A673 (cell line): Measurements from ENCODE around the gene GOLGA7B. TPM values are rescaled to one million over a fixed set of nuclear protein-coding genes. Genes with fewer than 3 reads are reported as not detected.

Experiments used
- BruUV-seq: library from RNA; stranded (reverse); fragments of 400-500 nt; replicated peaks from 2 replicates; lab custom pipeline; 2021; lab: Mats Ljungman, UMichigan
- CTCF ChIA-PET: fragments of 300-600 bp; sonication (Branson Sonifier 250); formaldehyde crosslinking; loops from one replicate; lab custom pipeline; 2022; ENCODE audit warnings: antibody characterized with exemption; lab: Charles Lee
- POLR2A ChIA-PET: fragments of 300-600 bp; sonication (Branson Sonifier 250); formaldehyde crosslinking; loops from one replicate; lab custom pipeline; 2022; ENCODE audit warnings: antibody characterized with exemption; ENCODE audit not compliant: low non-redundant PET; lab: Charles Lee
- DNase-seq: peaks from one replicate; pipeline ENCODE4 v3.0.0-alpha.2; 2015; ENCODE audit warnings: low spot score
- H3K27ac ChIP-seq: fragments of 200-600 bp; sonication (generic); 2 replicates; pipeline ENCODE4 v1.5.1; 2016; ENCODE audit warnings: mixed run types, low read depth, mild to moderate bottlenecking, mixed read lengths, antibody characterized with exemption, low read length; ENCODE audit not compliant: poor library complexity, severe bottlenecking
- H3K27me3 ChIP-seq: fragments of 200-600 bp; sonication (generic); replicated peaks from 2 replicates; pipeline ENCODE4 v1.6.1; 2017; ENCODE audit warnings: mixed run types, low read depth, mild to moderate bottlenecking, mixed read lengths, antibody characterized with exemption, low read length; ENCODE audit not compliant: insufficient read depth, poor library complexity
- H3K36me3 ChIP-seq: fragments of 200-600 bp; sonication (generic); 2 replicates; pipeline ENCODE4 v1.6.1; 2016; ENCODE audit warnings: mixed run types, mild to moderate bottlenecking, mixed read lengths, antibody characterized with exemption, low read length; ENCODE audit not compliant: insufficient read depth, poor library complexity, severe bottlenecking
- H3K4me1 ChIP-seq: fragments of 200-600 bp; sonication (generic); 2 replicates; pipeline ENCODE4 v1.6.1; 2017; ENCODE audit warnings: mixed run types, mild to moderate bottlenecking, mixed read lengths, antibody characterized with exemption, low read length; ENCODE audit not compliant: insufficient read depth, poor library complexity, severe bottlenecking
- H3K4me3 ChIP-seq: fragments of 200-600 bp; sonication (generic); 2 replicates; pipeline ENCODE4 v1.5.1; 2016; ENCODE audit warnings: low read depth, mixed run types, mild to moderate bottlenecking, mixed read lengths, low read length; ENCODE audit not compliant: poor library complexity, severe bottlenecking
- H3K9me3 ChIP-seq: fragments of 200-600 bp; sonication (generic); 2 replicates; pipeline ENCODE4 v1.6.1; 2016; ENCODE audit warnings: mixed run types, low read depth, mild to moderate bottlenecking, mixed read lengths, antibody characterized with exemption, low read length; ENCODE audit not compliant: poor library complexity, severe bottlenecking
- CTCF ChIP-seq: fragments of 300-800, 200-600 bp; sonication (generic); conservative IDR thresholded peaks from 2 replicates; pipeline ENCODE4 v1.5.1; 2017; ENCODE audit warnings: low read depth, mild to moderate bottlenecking, antibody characterized with exemption, low read length, moderate library complexity, mixed read lengths
- EZH2 ChIP-seq: fragments of 200-600 bp; sonication (generic); IDR thresholded peaks from 2 replicates; pipeline ENCODE4 v1.6.1; 2017; ENCODE audit warnings: borderline replicate concordance, low read depth, mild to moderate bottlenecking, mixed read lengths, antibody characterized with exemption, low read length; ENCODE audit not compliant: poor library complexity, severe bottlenecking
- intact Hi-C: fragments of 100-400 bp; cut with micrococcal nuclease; formaldehyde crosslinking; loops from one replicate; pipeline ENCODE4 v1.10.0; 2022; ENCODE audit not compliant: unreplicated experiment
- total RNA-seq: library from RNA; stranded (reverse); gene quantifications from 2 replicates; pipeline ENCODE4 v1.2.3, GENCODE V29; 2021

Gene GOLGA7B
- total RNA-seq, 1 experiment from 2014 or later: 0.64 TPM

GRCh38 chr10:97886286-97886685 lies 36.6 kb downstream of the GOLGA7B start:
- ChIA-PET POLR2A (interaction anchor here (0.7 kb wide), 1 partner anchor 456 kb away, joined by 21 read pairs; no protein-coding TSS in a partner anchor), CTCF (interaction anchor here (0.7 kb wide), 1 partner anchor 13 kb away, joined by 8 read pairs; no protein-coding TSS in a partner anchor)
- Histone ChIP-seq H3K36me3 (no peaks in the 10 kb centered on the region), H3K27me3 (no peaks in the 10 kb centered on the region), H3K27ac (no peak overlapping the region), H3K9me3 (no peaks in the 10 kb centered on the region), H3K4me1 (peaks cover 10% of the 10 kb centered on the region), H3K4me3 (no peak overlapping the region)
- DNase-seq: no peak
- no TSS peak for BruUV-seq
- no peak for TF ChIP-seq CTCF
- no peak for TF ChIP-seq EZH2
- intact Hi-C loops: no loop called here

- DNase-seq: no peak
- intact Hi-C loops: no loop called here
These were observed 37.8 kb downstream of the GOLGA7B start for GRCh38 chr10:97887399-97887798.

GRCh38 chr10:97888134-97888533 lies 38.5 kb downstream of the GOLGA7B start:
- H3K9me3 ChIP-seq: no peaks in the 10 kb centered on the region
- ChIA-PET CTCF (no interaction called here), POLR2A (no interaction called here)
- intact Hi-C loops: no loop called here
- H3K36me3 ChIP-seq: no peaks in the 10 kb centered on the region
- TF ChIP-seq CTCF: no peak
- no peak for TF ChIP-seq EZH2
- DNase-seq: no peak
- no peak overlapping the region for H3K4me3 ChIP-seq
- peaks cover 10% of the 10 kb centered on the region for H3K4me1 ChIP-seq
- BruUV-seq: no TSS peak
- no peak overlapping the region for H3K27ac ChIP-seq
- no peaks in the 10 kb centered on the region for H3K27me3 ChIP-seq

More at GRCh38 chr10:97887399-97887798, 37.8 kb downstream of the GOLGA7B start:
- no TSS peak for BruUV-seq
- TF ChIP-seq EZH2 (no peak), CTCF (no peak)
- CTCF ChIA-PET: no interaction called here
- no peak overlapping the region for H3K4me3 ChIP-seq
- H3K27me3 ChIP-seq: no peaks in the 10 kb centered on the region
- H3K36me3 ChIP-seq: no peaks in the 10 kb centered on the region
- H3K4me1 ChIP-seq: peaks cover 10% of the 10 kb centered on the region
- no peaks in the 10 kb centered on the region for H3K9me3 ChIP-seq
- POLR2A ChIA-PET: no interaction called here
- H3K27ac ChIP-seq: no peak overlapping the region
